Astrocyte of the spinal cord (primary cell): ENCODE results near the gene SETBP1.

Experiments
- DNase-seq: peaks from one replicate; pipeline ENCODE4 v3.0.0; 2011; ENCODE audit warnings: low read depth, low spot score
- H3K4me3 ChIP-seq: 2 replicates; pipeline ENCODE4 v1.5.1; 2011; ENCODE audit warnings: low read depth, mild to moderate bottlenecking, low read length, moderate library complexity
- CTCF ChIP-seq: IDR thresholded peaks from 2 replicates; pipeline ENCODE4 v1.5.1; 2012; ENCODE audit warnings: low read depth, mild to moderate bottlenecking, low read length, inconsistent platforms
- in situ Hi-C: cut with HindIII; loops from 2 replicates; pipeline ENCODE4 v1.10.0; 2017; ENCODE audit warnings: low sequenced_read_pairs

Gene SETBP1

GRCh38 chr18:44771956-44772917 is 91.5 kb downstream of the SETBP1 start:
- no peak for TF ChIP-seq CTCF
- in situ Hi-C loops, result no loop called here
- H3K4me3 ChIP-seq, result no peak overlapping the region
- peak; percentile 91 for DNase-seq

GRCh38 chr18:44773640-44774155 is 93.0 kb downstream of the SETBP1 start:
- DNase-seq, result no peak
- H3K4me3 ChIP-seq, result no peak overlapping the region
- in situ Hi-C loops, result no loop called here
- no peak for TF ChIP-seq CTCF

- in situ Hi-C loops, result no loop called here
- H3K4me3 ChIP-seq, result no peak overlapping the region
- no peak for TF ChIP-seq CTCF
- DNase-seq, result no peak
Measured at GRCh38 chr18:44774191-44774590, 93.5 kb downstream of the SETBP1 start.

GRCh38 chr18:44777457-44778192 is 96.9 kb downstream of the SETBP1 start:
- no peak for DNase-seq
- H3K4me3 ChIP-seq, result no peak overlapping the region
- TF ChIP-seq CTCF, result no peak
- in situ Hi-C loops, result no loop called here

GRCh38 chr18:44778788-44779187 is 98.1 kb downstream of the SETBP1 start:
- peak; percentile 22 for DNase-seq
- in situ Hi-C loops, result no loop called here
- H3K4me3 ChIP-seq, result no peak overlapping the region
- no peak for TF ChIP-seq CTCF

GRCh38 chr18:44779753-44780292 is 99.1 kb downstream of the SETBP1 start:
- no peak for TF ChIP-seq CTCF
- H3K4me3 ChIP-seq, result no peak overlapping the region
- DNase-seq, result no peak
- in situ Hi-C loops, result no loop called here
